ENCODE measurements around the gene HYAL1.

DNA sequence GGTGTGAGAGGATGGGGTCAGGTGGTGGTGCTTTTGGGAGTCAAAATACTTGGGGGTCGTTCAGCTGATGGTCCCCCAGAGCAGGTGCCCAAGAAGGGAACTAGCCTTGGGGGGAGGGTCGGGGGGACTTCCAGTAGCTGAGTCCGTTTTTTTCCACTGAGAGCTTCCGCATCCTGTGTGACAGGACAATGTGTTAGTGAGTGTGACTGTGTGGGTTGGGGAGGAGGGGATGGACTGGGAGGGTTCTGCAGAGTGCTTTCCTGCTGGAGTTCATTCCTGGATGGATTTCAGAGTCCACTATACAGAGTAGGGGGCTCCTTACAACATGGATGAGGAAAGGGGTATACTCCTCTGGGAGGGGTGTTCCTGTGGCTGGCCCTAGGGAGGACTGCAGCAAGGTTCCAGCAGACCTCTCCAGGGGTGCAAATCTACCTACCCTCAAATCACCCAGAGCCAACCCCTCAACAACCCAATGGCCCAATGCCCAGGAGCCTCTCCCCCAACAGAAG, 19.8 kb upstream of the HYAL1 start:
- TF ChIP-seq CTCF (IDR thresholded peaks at IDR 0.05) (no peak), POLR2A (IDR thresholded peaks at IDR 0.05) (no peak), POLR2AphosphoS5 (IDR thresholded peaks at IDR 0.05) (no peak), EP300 (IDR thresholded peaks at IDR 0.05; ENCODE audit: low read depth) (no peak)

Measured in transverse colon (tissue), 4 donors.